ENCODE results near the gene CUX1.

Gene CUX1

GRCh38 chr7:101817471-101818286 is at the start of gene CUX1:
Gene CUX1, plus strand, starts transcription at chr7:101817626. Its CDS starts 14 bp downstream, at chr7:101817640.
- no peaks in the 10 kb centered on the region for H3K27me3 ChIP-seq (replicated peaks; ENCODE audit: control insufficient read depth, insufficient read depth, low read length)
- peaks cover 22% of the 10 kb centered on the region for H3K4me1 ChIP-seq (ENCODE audit: control insufficient read depth, insufficient read depth, low read length)
- peak; percentile 31 for DNase-seq (ENCODE audit: low read depth)
- peak within 1 kb of the TSS; percentile 78 for H3K9ac ChIP-seq (ENCODE audit: low read length)
- H3K36me3 ChIP-seq (ENCODE audit: control insufficient read depth, insufficient read depth, low read length, severe bottlenecking): no peaks in the 10 kb centered on the region
- H3K4me3 ChIP-seq (ENCODE audit: low read length): peak within 1 kb of the TSS; percentile 82
- H3K9me3 ChIP-seq (ENCODE audit: control insufficient read depth, low read length): no peaks in the 10 kb centered on the region

GRCh38 chr7:101768280-101768679 is 49.1 kb upstream of the CUX1 start:
- no peaks in the 10 kb centered on the region for H3K4me1 ChIP-seq (ENCODE audit: control insufficient read depth, insufficient read depth, low read length)
- no peaks in the 10 kb centered on the region for H3K36me3 ChIP-seq (ENCODE audit: control insufficient read depth, insufficient read depth, low read length, severe bottlenecking)
- no peaks in the 10 kb centered on the region for H3K9me3 ChIP-seq (ENCODE audit: control insufficient read depth, low read length)
- H3K9ac ChIP-seq (ENCODE audit: low read length): no peak overlapping the region
- no peak for DNase-seq (ENCODE audit: low read depth)
- H3K27me3 ChIP-seq (replicated peaks; ENCODE audit: control insufficient read depth, insufficient read depth, low read length): peaks cover 41% of the 10 kb centered on the region
- no peak overlapping the region for H3K4me3 ChIP-seq (ENCODE audit: low read length)

- Histone ChIP-seq H3K9me3 (ENCODE audit: control insufficient read depth, low read length) (peaks cover 3% of the 10 kb centered on the region), H3K4me1 (ENCODE audit: control insufficient read depth, insufficient read depth, low read length) (no peaks in the 10 kb centered on the region), H3K9ac (ENCODE audit: low read length) (no peak overlapping the region), H3K27me3 (replicated peaks; ENCODE audit: control insufficient read depth, insufficient read depth, low read length) (peaks cover 42% of the 10 kb centered on the region), H3K36me3 (ENCODE audit: control insufficient read depth, insufficient read depth, low read length, severe bottlenecking) (no peaks in the 10 kb centered on the region), H3K4me3 (ENCODE audit: low read length) (no peak overlapping the region)
- DNase-seq (ENCODE audit: low read depth): no peak
Observed at GRCh38 chr7:101770466-101770865, 47.0 kb upstream of the CUX1 start.

DNA sequence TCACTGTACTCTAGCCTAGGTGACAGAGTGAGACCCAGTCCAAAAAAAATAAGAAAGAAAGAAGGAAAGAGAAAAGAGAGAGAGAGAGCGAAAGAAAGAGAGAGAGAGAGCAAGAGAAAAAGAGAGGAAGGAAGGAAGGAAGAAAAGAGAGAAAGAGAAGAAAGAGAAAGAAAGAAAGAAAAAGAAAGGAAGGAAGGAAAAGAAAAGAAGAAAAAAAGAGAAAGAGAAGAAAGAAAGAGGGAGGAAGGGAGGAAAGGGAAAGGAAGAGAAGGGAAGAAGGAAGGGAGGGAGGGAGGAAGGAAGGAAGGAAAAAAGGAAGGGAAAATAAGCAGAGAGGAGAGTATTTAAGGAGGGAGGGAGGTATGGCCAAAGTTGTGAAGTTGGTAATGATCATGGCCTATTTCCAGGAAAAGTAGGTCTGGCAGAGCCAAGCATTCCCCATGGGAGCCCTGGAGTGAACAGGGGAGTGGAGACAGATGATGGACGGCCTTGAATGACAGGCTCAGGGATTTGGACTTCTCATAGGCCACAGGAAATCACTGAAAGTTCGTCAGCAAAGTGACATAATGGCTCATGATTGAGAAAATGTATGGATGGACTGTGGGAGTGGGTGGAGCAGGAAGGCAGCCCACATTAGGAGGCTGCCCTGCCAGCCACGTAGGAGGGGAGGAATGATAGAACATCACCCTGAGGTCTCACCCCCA is 44.8 kb upstream of the CUX1 start:
- Histone ChIP-seq H3K9me3 (ENCODE audit: control insufficient read depth, low read length) (peaks cover 3% of the 10 kb centered on the region), H3K4me3 (ENCODE audit: low read length) (no peak overlapping the region), H3K36me3 (ENCODE audit: control insufficient read depth, insufficient read depth, low read length, severe bottlenecking) (no peaks in the 10 kb centered on the region), H3K27me3 (replicated peaks; ENCODE audit: control insufficient read depth, insufficient read depth, low read length) (peaks cover 59% of the 10 kb centered on the region), H3K4me1 (ENCODE audit: control insufficient read depth, insufficient read depth, low read length) (no peaks in the 10 kb centered on the region), H3K9ac (ENCODE audit: low read length) (no peak overlapping the region)
- DNase-seq (ENCODE audit: low read depth): no peak

- Histone ChIP-seq H3K4me1 (ENCODE audit: control insufficient read depth, insufficient read depth, low read length) (no peaks in the 10 kb centered on the region), H3K36me3 (ENCODE audit: control insufficient read depth, insufficient read depth, low read length, severe bottlenecking) (no peaks in the 10 kb centered on the region), H3K9me3 (ENCODE audit: control insufficient read depth, low read length) (peaks cover 3% of the 10 kb centered on the region), H3K4me3 (ENCODE audit: low read length) (no peak overlapping the region), H3K27me3 (replicated peaks; ENCODE audit: control insufficient read depth, insufficient read depth, low read length) (peaks cover 50% of the 10 kb centered on the region), H3K9ac (ENCODE audit: low read length) (no peak overlapping the region)
- no peak for DNase-seq (ENCODE audit: low read depth)
Observed at GRCh38 chr7:101775181-101775580, 42.2 kb upstream of the CUX1 start.

DNA sequence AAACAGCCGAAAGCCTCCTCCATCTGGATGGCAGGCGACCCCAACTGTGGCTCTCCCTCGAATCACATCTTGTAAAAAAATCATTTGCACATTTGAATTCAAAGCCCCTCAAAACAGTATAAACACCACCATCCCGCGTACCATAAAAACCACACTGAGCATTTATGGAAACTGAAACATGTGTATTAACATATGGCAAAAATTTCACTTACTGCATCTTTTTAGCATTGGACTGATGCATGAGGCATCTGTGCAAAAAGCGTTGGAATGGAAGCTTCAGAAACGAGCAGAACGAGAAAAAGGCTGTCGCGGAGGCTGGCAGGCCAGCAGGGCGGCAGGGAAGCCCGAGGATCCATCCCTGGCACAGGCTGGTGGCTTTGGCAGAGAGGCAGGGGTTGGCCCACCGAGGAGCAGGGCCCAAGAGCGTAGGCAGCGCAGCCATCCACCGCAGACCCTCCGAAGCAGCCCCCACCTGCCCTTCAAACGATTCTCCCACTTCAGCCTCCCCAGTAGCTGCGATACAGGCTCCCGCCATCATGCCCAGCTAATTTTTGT is 39.3 kb upstream of the CUX1 start:
- H3K9ac ChIP-seq (ENCODE audit: low read length): no peak overlapping the region
- no peaks in the 10 kb centered on the region for H3K36me3 ChIP-seq (ENCODE audit: control insufficient read depth, insufficient read depth, low read length, severe bottlenecking)
- peaks cover 3% of the 10 kb centered on the region for H3K9me3 ChIP-seq (ENCODE audit: control insufficient read depth, low read length)
- DNase-seq (ENCODE audit: low read depth): no peak
- no peak overlapping the region for H3K4me3 ChIP-seq (ENCODE audit: low read length)
- no peaks in the 10 kb centered on the region for H3K4me1 ChIP-seq (ENCODE audit: control insufficient read depth, insufficient read depth, low read length)
- peaks cover 56% of the 10 kb centered on the region for H3K27me3 ChIP-seq (replicated peaks; ENCODE audit: control insufficient read depth, insufficient read depth, low read length)

DNA sequence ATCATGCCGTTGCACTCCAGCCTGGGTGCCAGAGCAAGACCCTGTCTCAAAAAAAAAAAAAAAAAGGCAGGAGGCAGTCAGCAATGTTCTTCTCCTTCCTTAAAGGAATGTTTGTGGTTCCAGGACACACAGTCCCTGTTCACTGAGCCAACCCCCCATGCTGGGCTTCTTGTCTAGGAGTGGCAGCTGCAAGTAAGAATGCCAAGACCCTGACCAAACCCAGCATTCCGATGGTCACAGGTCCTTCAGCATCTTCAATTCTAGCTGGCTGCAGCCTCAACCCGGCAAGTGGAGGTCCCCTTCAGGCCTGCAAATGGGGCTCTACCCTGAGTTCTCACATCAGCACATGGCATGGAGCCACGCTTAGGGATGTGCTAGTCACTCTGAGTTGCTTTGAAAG is 38.2 kb upstream of the CUX1 start:
- Histone ChIP-seq H3K36me3 (ENCODE audit: control insufficient read depth, insufficient read depth, low read length, severe bottlenecking) (no peaks in the 10 kb centered on the region), H3K9ac (ENCODE audit: low read length) (no peak overlapping the region)
- DNase-seq (ENCODE audit: low read depth): no peak

DNA sequence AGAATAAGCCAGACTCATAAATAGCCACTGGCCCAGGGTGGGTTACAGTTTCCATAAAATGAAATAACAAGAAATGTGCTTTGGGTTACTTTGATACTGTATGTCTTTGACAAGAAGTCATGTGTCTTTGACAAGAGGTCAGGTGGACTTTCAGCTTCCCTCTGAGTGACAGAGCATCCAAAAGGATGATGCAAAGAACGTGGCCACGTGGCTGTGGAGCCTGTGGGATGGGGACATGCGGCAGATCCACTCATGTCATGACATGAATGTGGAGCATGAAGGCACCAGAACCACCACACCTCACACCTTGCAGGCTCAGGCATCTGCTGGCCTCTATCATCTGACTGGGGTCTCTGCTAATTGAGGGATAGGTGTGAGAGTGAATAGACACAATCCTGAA is 37.1 kb upstream of the CUX1 start:
- Histone ChIP-seq H3K27me3 (replicated peaks; ENCODE audit: control insufficient read depth, insufficient read depth, low read length) (peaks cover 60% of the 10 kb centered on the region), H3K4me3 (ENCODE audit: low read length) (no peak overlapping the region), H3K9ac (ENCODE audit: low read length) (no peak overlapping the region), H3K4me1 (ENCODE audit: control insufficient read depth, insufficient read depth, low read length) (peaks cover 6% of the 10 kb centered on the region), H3K9me3 (ENCODE audit: control insufficient read depth, low read length) (no peaks in the 10 kb centered on the region), H3K36me3 (ENCODE audit: control insufficient read depth, insufficient read depth, low read length, severe bottlenecking) (no peaks in the 10 kb centered on the region)
- no peak for DNase-seq (ENCODE audit: low read depth)

More for the DNA sequence above, 38.2 kb upstream of the CUX1 start:
- peaks cover under 1% of the 10 kb centered on the region for H3K4me1 ChIP-seq (ENCODE audit: control insufficient read depth, insufficient read depth, low read length)
- H3K4me3 ChIP-seq (ENCODE audit: low read length): no peak overlapping the region
- H3K27me3 ChIP-seq (replicated peaks; ENCODE audit: control insufficient read depth, insufficient read depth, low read length): peaks cover 67% of the 10 kb centered on the region
- H3K9me3 ChIP-seq (ENCODE audit: control insufficient read depth, low read length): peaks cover 3% of the 10 kb centered on the region

DNA sequence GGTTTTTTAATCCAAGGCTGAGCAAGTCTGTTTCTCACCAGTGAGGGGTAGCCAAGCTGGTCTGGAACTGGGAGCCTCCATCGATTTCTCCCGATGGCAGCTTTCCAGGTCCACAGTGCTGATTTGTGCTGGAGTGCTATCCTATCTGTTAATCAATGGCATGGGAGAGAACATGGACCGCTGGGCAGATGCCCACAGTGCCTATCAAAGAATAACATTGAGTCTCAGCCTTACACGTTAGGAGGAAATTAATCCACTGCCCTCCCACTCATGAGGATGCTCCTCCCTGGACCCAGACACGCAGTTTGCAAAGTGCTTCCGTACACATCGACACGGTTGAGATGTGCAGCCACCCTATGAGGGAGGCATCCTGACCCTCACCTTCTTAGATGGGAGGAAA is 36.0 kb upstream of the CUX1 start:
- Histone ChIP-seq H3K9ac (ENCODE audit: low read length) (no peak overlapping the region), H3K9me3 (ENCODE audit: control insufficient read depth, low read length) (no peaks in the 10 kb centered on the region), H3K27me3 (replicated peaks; ENCODE audit: control insufficient read depth, insufficient read depth, low read length) (peaks cover 60% of the 10 kb centered on the region), H3K4me3 (ENCODE audit: low read length) (no peak overlapping the region), H3K36me3 (ENCODE audit: control insufficient read depth, insufficient read depth, low read length, severe bottlenecking) (no peaks in the 10 kb centered on the region), H3K4me1 (ENCODE audit: control insufficient read depth, insufficient read depth, low read length) (peaks cover 6% of the 10 kb centered on the region)
- DNase-seq (ENCODE audit: low read depth): no peak

GRCh38 chr7:101782476-101782875 is 35.0 kb upstream of the CUX1 start:
- Histone ChIP-seq H3K9ac (ENCODE audit: low read length) (no peak overlapping the region), H3K4me1 (ENCODE audit: control insufficient read depth, insufficient read depth, low read length) (peaks cover 6% of the 10 kb centered on the region), H3K27me3 (replicated peaks; ENCODE audit: control insufficient read depth, insufficient read depth, low read length) (peaks cover 55% of the 10 kb centered on the region), H3K36me3 (ENCODE audit: control insufficient read depth, insufficient read depth, low read length, severe bottlenecking) (no peaks in the 10 kb centered on the region), H3K4me3 (ENCODE audit: low read length) (no peak overlapping the region), H3K9me3 (ENCODE audit: control insufficient read depth, low read length) (peaks cover 3% of the 10 kb centered on the region)
- DNase-seq (ENCODE audit: low read depth): no peak

- DNase-seq (ENCODE audit: low read depth): no peak
- Histone ChIP-seq H3K4me1 (ENCODE audit: control insufficient read depth, insufficient read depth, low read length) (peaks cover 6% of the 10 kb centered on the region), H3K9me3 (ENCODE audit: control insufficient read depth, low read length) (peaks cover 6% of the 10 kb centered on the region), H3K36me3 (ENCODE audit: control insufficient read depth, insufficient read depth, low read length, severe bottlenecking) (no peaks in the 10 kb centered on the region), H3K27me3 (replicated peaks; ENCODE audit: control insufficient read depth, insufficient read depth, low read length) (peaks cover 51% of the 10 kb centered on the region), H3K4me3 (ENCODE audit: low read length) (no peak overlapping the region), H3K9ac (ENCODE audit: low read length) (no peak overlapping the region)
Observed at GRCh38 chr7:101782896-101783295, 34.5 kb upstream of the CUX1 start.
